ENCODE results near the gene VWF. TPM values are rescaled to one million over a fixed set of nuclear protein-coding genes. Genes with fewer than 3 reads are reported as not detected.

Gene VWF
- total RNA-seq, 1 donor from 2014 or later = 0.06 TPM

DNA sequence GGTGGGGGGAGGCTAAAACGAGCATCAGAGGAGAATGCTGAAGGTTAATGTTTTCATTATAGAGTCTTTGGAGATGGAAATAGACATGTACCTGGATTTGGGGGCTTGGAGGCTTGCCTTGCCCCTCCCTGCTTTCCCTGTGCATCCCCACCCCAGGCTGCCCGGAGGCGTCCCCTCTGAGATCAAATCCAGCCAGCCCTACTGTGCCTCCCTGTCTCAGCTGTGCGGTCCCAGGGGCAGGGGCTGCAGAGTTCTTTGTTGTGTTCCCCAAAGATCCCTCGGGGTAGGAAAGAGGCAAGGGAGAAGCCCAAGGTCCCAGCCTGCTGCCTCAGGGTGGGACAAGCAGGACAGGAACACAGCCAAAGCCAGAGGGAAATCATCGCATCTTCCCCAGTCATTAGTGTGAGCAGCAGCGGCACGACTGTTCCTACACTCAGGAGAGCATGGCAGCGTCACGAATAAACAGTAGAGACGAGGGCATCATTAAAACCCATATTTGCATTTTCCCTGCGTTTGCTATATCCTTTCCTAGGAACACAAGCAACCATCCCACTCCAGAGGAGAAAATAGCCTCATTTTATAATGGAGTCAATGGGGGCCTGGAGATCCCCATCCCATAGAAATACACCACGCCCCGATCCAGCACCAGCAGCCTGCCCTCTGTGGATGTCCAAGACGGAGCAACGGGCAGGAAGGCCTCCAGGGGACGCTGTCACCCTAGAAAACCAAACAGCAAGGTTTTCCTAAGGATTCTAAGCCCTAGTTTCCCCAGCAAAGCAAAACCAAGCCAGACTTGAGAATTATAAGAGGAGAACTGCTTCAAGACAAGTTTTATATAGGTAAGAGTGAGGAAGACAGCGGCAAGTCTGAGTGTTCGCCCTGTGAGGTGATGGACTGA is 211.8 kb downstream of the VWF start:
- no peak for DNase-seq (ENCODE audit: low read depth)
- TF ChIP-seq, protein P1, sequence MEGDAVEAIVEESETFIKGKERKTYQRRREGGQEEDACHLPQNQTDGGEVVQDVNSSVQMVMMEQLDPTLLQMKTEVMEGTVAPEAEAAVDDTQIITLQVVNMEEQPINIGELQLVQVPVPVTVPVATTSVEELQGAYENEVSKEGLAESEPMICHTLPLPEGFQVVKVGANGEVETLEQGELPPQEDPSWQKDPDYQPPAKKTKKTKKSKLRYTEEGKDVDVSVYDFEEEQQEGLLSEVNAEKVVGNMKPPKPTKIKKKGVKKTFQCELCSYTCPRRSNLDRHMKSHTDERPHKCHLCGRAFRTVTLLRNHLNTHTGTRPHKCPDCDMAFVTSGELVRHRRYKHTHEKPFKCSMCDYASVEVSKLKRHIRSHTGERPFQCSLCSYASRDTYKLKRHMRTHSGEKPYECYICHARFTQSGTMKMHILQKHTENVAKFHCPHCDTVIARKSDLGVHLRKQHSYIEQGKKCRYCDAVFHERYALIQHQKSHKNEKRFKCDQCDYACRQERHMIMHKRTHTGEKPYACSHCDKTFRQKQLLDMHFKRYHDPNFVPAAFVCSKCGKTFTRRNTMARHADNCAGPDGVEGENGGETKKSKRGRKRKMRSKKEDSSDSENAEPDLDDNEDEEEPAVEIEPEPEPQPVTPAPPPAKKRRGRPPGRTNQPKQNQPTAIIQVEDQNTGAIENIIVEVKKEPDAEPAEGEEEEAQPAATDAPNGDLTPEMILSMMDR (conservative IDR thresholded peaks at IDR 0.05; ENCODE audit: low read depth, low read length) = peak; percentile 7
- H3K4me3 ChIP-seq (ENCODE audit: low read depth, low read length) = no peak overlapping the region

DNA sequence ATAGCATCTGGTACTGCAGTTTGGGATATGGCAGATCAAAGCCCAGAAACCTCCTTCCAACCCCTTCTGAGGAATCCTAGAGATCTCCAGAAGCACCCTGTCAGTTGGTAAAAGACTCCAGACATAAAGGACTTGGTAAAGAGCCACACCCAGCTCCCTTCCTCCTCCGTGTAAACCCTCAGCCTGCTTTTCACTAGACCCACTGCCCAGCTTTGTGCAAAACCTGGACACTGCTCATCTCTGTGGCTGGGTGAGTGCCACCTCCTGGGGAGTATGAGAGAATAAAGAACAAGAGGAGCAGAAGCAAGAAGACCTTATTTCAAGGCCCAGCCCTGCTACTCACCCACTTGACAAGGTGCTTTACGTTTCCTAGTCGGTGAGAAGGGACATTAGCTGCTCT is 212.5 kb downstream of the VWF start:
- H3K4me3 ChIP-seq (ENCODE audit: low read depth, low read length) = no peak overlapping the region
- DNase-seq (ENCODE audit: low read depth) = no peak
- TF ChIP-seq, protein P1 (conservative IDR thresholded peaks at IDR 0.05; ENCODE audit: low read depth, low read length) = no peak

DNA sequence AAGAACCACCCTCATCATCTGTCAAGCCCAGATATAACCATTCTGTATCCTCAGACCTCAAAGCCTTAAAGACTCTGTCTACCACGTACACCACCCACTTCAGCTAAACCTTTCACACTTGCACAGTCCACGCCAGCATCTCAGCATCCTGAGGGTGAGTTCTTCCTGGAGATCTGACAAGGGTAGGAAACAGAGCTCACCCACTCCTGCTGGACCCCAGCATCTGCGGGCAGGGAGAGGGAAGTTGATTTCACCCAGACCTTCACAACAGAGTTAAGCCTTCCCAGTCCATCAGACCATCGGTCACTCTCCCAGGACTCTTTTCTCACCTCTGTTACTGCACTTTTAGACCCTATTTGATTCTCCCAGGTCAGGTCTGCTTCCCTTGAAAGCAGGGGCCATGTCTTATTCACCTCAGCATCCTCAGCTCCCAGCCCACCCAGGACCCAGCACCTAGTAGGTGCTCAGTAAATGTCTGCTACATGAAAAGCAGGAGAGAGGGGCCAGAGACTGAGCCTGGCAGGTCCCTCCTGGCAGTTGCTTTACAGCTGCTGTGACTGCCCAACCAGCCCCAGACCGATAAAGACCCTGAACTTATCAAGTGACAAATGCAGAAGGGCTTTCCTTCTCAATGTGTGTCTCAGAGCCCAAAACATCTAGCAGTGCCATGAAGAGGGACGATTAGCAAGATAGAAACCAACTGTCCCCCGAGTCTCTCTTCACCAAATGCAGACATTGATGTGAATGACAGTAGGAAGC is 213.5 kb downstream of the VWF start:
- H3K4me3 ChIP-seq (ENCODE audit: low read depth, low read length) = no peak overlapping the region
- TF ChIP-seq, protein P1 (conservative IDR thresholded peaks at IDR 0.05; ENCODE audit: low read depth, low read length) = no peak
- DNase-seq (ENCODE audit: low read depth) = no peak

DNA sequence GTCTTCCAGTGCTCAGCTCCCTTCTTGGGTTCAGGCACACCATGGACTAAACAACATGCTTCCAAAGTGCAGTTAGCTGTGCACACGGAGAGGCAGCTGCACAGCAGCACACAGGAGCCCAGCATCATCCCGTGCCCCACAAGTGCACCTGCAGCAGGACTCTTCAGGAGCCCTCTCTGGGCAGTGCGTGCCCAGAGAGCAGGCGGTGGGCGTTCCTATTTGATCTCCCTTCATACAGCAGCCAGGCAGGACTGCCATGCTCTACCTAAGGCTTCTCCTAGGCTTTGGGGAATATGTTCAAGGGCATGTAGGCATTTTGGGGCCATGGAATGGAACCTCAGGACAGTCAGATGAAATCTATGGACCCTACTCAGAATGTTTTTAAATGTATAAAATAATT is 214.9 kb downstream of the VWF start:
- no peak for DNase-seq (ENCODE audit: low read depth)
- H3K4me3 ChIP-seq (ENCODE audit: low read depth, low read length) = no peak overlapping the region
- TF ChIP-seq, protein P1 (conservative IDR thresholded peaks at IDR 0.05; ENCODE audit: low read depth, low read length) = no peak

DNA sequence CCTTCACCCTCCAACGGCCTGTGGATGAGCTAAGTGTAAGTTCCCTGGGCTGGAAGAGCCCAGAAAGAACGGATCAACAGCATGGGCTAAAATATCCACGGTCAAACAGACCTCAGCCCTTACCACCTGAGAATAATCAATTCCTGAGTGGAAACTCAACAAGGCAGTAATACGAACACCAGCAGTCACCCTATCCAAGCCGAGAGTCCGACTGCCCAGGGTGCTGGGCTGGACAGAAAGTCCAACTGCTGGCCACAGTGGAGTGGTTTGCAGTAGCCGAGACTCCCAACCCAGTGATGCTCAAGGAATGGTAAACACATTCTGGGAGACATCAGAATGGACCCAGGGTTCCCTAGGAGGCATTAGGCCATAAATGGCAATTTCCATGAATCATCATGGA is 216.2 kb downstream of the VWF start:
- TF ChIP-seq, protein P1 (conservative IDR thresholded peaks at IDR 0.05; ENCODE audit: low read depth, low read length) = no peak
- DNase-seq (ENCODE audit: low read depth) = no peak
- no peak overlapping the region for H3K4me3 ChIP-seq (ENCODE audit: low read depth, low read length)

DNA sequence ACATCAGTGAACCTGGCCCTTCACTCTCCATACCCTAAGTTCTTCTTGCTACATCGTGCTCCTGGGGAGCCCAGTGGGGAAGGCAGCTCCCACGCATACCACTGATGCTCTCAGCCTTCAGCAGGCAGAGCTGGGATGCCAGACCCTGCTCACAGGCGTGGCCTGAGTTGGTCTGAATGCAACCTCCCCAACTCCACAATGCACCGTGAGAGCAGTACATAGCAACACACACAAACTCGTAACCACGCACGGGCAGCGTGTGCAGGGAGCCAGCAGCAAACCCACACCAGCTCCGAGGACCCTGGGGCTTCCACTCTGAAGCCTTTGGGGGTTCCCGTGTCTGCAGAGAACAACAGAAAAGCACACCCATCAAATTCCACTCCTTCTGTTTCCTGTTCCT is 216.7 kb downstream of the VWF start:
- TF ChIP-seq, protein P1 (conservative IDR thresholded peaks at IDR 0.05; ENCODE audit: low read depth, low read length) = no peak
- no peak overlapping the region for H3K4me3 ChIP-seq (ENCODE audit: low read depth, low read length)
- DNase-seq (ENCODE audit: low read depth) = no peak

All from epithelial cell of proximal tubule (primary cell).